HG02678 (cell line): ENCODE results near the gene STRADA.

Source experiments
- ATAC-seq: cut with Tn5 transposase; IDR thresholded peaks from one replicate; pipeline ENCODE4 v1.9.1; 2021; ENCODE audit warnings: mild to moderate bottlenecking, moderate library complexity; ENCODE audit not compliant: unreplicated experiment

Gene STRADA

DNA sequence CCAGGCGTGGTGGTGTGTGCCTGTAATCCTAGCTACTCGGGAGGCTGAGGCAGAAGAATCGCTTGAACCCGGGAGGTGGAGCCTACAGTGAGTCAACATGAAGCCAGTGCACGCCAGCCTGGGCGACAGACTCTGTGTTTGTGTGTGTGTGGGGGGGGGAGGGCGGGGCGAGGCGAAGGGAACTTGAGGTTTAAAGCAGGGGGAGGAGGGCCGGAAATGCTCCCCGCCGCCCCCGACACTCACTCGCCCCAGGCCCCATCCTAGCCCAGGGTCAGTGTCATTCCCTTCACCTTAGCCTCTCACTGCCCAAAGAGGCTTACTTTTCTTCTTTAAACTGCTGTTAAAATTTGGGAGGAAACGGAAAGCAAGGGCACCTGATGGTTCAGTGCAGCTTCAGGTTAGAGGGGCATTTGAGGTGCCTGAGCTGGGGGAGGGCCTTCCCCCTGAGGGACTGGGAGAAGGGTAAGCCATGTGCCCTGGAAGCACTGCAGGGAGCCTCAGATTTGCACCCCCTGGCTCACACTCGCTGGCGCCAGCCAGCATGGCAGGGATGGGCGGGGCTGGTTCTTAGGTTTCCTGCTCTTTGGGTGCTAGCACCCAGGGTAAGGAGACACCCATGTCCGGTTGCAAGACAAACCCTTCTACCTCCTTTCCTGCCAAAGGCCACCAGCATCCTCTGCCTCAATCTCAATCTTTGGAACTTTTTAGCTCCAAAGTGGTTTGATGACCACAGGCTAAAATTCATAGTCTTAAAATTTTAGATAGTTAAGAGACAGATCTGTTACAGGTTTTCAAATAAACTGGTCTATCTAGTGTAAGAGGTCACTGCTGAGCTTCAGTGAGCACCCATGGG lies 39.5 kb downstream of the STRADA start:
- no peak for ATAC-seq

DNA sequence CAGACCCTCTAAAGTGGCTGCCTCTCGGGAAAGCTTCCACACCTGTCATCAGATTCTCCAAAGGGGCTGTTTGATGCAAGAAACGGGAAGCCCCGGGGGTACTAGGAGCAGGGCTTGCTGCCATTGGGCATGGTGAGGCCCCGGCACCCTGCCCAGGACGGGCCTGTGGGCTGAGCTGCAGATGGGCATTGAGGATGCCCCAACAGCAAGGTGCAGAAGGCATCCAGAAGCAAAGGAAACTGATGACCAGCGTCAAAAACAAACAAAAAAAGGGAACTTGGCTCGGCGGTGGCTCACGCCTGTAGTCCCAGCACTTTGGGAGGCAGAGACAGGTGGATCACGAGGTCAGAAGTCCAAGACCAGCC lies 40.2 kb downstream of the STRADA start:
- no peak for ATAC-seq

DNA sequence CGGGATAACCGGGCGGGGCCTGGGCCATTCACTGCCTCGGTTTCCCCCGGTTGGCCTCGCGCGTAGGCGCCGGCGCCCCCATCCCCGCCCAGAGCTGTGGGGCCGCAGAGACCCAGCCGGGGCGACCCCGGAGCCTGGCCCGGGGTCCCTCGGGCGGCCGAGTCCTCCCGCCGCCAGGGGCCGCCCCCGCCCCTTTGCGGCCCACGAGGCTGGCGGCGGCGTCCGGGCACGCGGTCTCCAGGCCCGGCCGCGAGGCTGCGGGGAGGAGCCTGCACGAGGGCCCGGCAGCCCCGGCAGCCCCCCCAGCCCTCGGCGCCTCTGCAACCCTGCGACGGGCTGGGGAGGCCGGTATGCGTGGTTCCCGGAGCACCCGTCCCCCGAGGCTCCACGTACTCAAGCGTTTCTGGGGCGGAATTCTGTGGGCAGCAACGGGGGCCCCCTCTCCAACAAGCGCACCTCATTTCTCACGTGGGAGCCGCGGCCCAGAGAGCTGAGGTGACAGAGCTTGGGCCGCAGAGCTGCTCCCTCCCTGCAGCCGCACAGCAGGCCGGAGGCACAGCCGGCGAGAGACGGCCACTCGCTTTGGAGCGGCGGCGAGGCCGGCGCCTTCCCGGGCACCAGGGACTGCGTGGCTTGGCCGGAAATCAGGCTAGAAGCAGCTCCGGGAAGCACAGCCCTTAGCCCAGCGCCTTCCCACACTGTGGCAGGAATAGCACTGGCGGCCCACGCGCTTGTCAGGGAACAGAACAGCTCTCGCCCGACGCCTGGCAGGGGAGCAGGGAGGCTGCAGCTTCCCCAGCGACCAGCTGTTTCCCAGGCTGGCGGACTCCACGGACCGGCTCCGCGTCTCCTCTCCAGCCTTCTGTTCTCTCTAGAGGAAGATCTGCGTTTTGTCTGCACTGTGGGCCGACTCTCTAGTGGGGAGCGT lies 40.8 kb downstream of the STRADA start:
- peak; percentile 13 for ATAC-seq

DNA sequence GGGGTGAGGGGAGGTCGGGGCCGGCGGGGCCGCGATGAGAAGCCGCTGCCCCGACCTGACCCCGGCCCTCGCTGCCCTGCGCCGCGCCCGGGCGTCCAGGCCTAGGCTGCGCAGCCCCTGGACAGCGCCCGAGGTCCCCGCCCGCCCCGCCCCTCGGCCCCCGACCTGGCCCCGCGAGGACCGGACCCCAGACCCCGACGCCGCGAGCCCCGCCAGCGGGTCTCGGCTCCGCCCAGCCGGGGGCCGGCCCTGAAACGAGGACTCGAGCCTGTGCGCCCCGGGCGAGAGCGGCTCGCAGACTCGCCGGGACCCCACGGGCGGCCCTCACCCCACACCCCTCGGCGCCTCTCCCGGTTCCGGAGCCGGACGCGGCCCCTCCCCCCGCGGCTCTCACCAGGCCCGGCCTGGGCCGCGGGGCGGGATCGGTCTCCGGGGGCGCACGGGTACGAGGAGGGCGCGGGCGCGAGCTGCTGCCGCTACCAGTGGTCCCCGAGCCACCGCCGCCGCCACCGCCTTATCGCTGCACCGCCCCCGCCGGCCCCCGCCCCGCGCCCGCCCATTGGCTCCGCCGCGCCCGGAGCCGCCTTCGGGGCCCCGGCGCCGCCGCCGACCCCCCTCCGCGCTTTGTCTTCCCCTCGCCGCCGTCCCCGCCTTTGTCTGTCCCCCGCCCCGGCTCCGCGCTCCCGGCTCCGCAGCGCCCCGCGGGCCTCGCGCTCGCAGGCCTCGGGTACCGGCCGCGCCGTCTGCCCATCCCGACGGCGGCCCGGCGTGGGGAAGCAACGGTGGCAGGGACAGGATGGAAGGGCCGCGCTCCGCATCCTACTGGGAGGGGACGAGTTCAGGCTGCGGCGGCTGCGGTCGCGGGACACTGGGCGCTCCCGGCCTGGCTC lies 41.7 kb downstream of the STRADA start, which contains the start of gene LIMD2:
TSS of gene LIMD2 (minus strand) at position 488 of the 890 bp plus-strand sequence. CDS start 827 bp downstream, outside the sequence.
- ATAC-seq: peak; percentile 18

DNA sequence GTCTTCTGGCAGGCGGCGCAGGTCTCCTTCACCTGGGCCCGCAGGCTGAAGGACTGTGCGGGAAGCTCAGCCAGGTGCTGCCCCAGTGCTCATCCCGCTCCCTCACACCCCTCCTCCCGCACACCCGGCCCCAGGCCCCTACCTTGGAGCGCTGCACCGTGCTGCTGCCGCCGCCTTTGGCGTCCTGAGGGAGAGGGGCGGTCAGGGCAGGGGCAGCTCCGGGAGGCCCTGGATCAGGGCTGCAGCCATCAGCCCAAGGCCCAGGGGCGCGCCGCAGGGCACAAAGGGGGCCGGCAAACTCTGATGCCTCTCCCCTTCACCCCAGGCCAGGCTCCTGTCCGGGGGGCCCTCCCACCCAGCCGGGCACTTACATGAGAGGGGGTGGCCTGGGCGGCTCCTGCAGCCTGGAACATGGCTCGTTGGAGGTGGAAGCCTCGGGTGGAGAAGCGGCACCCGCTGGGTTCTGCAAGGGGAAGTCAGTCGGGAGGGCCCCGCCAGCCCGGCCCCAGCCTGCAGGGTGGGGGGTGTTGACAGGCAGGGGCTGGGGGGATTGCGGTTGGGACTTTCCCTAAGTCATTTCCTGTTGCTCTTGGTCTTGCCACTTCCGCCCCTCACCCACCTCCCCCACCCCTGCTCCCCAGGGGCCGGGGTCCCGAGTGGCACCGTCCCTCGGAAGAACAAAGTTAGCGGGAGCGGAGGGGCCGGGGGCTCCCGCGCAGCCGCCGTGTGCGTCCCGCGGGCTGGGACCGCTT lies 42.5 kb downstream of the STRADA start:
- ATAC-seq: peak; percentile 33

DNA sequence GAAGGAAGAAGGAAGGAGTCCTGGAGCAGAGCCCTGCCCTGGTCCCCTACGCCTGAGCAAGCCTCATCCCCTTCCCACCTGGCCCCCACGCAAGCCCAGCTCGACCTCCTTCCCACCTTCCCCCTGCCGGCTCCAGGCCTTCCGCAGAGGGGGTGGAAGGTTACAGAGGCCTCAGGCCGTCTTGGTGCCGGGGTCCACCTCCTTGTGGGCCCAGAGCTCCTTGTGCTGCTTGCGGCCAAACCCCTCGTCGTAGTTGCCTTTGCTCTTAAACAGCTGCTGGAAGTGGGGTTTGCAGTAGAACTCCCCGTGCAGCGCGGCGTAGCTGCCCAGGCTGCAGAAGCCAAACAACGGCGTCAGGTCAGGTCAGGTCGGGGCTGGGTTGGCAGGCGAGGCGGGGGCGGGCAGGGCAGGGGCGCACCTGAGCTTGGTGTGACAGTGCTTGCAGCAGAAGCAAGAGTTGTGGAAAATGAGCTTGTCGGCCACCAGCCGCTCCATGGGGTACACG lies 43.2 kb downstream of the STRADA start:
- ATAC-seq: no peak

DNA sequence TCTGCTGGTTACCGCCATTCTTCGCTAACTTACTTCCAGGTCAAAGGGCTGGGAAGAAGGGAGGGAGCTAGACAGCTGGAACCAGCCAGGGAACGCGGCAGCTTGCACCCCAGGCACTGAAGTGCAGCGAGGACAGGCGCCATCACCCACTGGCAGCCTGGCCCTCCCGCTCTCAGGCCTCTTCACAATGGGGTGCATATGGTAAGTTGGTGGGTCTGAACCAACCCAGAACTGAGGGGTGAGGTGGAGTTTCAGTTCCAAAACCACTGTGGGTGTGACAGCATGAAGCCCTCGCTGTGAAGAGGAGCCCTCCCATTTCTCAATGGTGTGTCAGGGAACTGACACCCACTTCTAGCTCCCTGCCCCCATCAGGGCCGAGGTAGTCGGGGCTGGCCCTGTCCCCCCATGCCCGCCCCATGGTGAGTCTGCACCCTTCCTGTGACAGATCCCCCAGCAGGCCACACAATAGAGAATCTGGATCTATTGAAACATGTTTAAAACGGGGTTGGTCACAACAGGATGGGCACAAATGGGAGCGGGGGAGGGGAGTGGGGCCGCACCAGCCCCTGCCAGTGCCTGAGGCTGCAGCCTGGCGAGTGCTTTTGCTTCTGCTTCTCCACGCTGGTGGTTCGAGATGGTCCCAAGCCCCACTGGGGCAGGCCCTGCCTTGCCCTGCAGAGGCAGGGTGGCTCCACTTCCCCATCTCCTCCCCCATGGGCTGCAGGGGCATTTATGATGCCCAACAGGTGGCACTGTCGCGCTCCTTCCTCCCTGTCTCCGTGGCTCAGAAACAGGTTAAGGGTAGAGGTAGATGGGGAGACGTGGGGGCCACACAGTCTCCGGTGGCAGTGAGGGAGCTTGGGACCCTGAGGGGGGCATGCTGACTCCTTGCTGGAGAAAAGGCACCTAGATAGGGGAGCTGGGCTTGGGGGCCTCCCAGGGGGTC lies 44.0 kb downstream of the STRADA start:
- ATAC-seq: no peak

DNA sequence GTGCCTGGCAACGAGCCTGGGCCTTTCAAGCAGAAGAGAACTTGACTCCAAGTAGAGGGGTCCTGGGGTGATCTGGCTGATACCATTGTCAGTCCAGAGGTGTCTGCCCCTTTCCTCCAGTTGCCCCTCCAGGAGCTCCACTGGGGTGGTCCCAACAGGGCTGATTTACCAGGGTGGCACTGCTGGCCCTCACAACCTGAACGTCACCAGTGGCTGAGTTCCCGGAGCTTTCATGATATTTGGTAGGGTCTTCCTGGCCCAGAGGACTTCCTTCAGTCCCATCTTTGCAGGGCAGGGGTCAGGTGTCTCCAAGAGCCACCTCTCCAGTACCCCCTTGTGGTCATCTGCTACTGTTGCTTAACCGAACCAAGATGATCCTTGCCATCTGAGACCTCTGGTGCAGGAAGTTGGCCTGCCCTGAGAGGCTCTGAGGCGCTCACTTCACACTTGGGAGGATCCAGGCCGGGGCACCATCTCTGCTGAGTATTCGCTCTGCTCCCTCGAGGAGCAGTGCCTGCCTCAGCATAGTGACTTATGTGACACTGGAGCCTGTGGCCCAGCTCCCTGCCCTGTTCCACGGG lies 45.1 kb downstream of the STRADA start:
- ATAC-seq: no peak

DNA sequence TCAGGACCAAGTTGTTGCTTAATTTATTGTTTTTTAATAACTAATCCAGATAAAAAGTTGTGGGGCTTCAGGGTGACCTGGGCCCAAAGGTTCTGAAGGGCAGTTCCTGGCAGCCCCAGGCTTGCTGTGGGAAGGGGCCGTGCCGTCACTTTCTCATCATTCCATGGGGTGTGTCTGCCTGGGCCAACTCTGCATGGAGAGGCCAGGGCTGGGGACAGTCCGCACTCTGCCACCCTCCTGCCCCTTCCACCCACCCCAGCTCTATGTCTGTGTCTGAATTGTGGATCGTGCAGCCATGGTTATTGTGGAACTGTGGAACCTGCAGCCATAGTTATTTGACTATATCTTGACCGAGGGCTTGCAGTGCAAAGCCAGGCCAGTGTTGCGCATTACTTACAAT lies 45.7 kb downstream of the STRADA start:
- ATAC-seq: no peak

DNA sequence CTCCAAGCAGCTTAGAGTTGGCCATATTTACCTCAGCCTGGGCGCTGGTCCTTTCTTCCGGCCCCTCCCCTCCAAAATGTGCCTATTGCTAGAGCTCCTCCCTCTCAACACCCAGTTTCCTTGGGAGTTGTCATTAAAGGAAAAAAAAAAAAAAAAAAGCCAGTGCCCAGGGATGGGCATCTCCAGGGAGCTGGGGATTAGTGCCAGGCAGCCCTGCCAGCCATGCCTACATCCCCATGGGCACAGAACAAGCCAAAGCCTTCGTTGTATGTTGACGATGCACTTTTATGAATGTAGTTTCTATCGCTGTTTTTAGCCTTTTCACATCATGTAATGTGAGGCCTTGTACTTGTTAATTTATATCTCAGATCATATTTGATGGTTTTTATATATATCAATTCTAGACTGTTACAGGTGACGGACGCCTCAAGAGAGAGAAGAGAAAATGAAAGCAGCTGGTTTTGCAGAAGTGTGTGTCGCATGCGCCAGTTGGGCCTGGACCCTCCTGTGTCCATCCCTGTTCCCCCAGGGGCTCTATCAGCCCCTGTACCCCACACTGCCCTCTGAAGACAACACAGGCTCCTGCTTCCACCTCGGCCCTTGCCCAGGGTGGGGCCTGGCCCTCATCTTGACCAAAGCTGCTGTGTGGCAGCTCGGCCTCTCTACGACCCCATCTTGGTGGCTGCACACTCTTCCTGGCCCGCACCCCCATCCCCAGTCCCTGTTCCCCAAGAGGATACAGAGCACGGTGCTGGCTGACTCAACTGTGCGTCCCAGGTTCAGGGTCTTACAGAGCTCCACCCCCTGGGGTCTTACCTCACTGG lies 46.4 kb downstream of the STRADA start:
- no peak for ATAC-seq

DNA sequence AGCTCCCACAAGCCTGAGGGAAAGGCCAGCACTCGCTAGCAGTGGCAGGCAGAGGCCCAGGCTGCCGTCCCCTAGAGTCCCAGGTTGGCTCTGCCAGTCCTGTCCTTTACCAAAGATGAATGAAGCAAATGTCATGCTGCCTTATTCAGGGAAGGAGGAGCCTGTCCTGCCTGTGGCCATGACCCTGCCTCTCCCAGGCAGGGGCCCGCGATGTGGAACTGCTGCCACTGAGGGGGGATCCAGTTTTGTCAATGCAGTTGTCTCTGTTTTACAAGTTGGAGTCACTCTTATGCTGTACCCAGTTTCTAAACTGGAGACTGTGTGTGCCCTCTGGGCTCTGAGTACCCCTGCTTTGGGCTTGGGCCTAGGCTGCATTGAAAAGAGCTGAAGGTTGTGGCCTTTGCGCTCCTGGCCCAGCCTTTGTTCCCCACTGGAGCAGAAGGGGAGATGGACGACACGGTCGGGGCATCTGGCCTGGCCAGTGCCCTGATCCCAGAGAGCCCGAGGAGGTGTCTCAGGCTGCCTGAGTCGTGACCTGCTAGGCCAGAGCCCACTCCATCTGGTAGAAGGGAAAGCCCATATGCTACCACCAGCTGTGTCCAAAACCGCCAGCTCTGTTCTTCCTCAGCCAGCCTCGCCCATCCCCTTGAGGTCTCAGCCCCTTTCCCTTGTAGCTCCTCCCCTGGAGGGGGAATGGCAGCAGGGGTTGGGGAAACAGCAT lies 47.2 kb downstream of the STRADA start:
- no peak for ATAC-seq

DNA sequence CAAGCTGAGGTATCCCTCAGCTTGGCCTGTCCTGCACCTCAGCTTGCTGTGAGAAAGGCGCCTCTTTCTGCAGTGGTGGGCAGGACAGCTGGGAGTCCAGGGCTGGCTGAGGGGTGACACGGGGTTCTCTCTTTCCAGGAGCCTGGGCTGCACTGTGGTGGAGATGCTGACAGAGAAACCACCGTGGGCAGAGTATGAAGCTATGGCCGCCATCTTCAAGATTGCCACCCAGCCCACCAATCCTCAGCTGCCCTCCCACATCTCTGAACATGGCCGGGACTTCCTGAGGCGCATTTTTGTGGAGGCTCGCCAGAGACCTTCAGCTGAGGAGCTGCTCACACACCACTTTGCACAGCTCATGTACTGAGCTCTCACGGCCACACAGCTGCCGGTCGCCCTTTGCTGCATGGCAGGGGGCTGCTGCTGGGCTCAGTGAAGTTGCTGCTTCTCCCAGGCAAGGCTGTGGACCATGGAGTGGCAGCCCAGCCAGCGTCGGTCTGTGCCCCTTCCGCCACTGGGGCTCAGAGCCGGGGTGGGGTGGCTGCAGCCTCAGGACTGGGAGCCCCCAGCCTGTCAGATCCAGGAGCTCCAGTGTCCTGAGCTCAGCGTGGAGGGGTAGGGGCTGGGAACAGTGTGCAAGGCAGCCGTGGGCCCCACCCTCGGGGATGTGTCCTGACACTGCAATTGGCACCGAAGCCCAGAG lies 48.0 kb downstream of the STRADA start:
- no peak for ATAC-seq

DNA sequence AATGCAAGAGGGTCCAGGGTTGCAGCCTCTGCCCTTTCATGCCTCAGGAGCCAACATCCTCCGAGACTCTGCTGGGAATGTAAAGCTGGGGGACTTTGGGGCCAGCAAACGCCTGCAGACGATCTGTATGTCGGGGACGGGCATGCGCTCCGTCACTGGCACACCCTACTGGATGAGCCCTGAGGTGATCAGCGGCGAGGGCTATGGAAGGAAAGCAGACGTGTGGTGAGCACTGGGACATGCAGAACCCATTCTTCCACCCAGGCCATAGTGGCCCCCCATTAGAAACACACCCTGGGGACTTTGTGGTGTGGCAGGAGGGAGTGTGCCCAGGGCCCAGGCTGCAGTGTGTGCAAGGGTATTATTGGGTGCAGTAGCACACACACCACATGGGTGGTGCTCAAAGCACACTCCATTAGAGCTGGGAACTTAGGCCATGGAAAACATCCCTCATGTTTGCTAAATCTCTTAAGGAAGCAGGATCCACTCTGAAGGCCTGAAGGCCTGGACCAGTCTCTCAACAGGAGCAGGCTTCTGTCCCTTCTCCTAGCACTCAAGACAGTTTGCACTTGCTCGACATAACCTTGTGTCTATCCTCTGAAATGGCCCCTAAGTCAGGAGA lies 49.3 kb downstream of the STRADA start:
- ATAC-seq: no peak

DNA sequence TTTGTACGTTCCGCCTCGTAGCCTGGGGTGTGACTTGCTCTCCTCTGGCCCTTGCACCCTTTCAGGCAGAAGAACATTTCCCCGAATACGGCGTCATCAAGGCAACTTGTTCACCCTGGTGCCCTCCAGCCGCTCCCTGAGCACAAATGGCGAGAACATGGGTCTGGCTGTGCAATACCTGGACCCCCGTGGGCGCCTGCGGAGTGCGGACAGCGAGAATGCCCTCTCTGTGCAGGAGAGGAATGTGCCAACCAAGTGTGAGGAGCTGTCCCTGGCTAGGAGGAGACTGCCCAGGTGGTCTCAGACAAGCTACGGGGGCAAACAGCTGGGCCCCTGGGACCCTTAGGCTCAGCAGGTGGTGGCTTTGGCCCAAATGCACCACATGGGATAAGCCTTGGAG lies 52.1 kb downstream of the STRADA start:
- no peak for ATAC-seq

DNA sequence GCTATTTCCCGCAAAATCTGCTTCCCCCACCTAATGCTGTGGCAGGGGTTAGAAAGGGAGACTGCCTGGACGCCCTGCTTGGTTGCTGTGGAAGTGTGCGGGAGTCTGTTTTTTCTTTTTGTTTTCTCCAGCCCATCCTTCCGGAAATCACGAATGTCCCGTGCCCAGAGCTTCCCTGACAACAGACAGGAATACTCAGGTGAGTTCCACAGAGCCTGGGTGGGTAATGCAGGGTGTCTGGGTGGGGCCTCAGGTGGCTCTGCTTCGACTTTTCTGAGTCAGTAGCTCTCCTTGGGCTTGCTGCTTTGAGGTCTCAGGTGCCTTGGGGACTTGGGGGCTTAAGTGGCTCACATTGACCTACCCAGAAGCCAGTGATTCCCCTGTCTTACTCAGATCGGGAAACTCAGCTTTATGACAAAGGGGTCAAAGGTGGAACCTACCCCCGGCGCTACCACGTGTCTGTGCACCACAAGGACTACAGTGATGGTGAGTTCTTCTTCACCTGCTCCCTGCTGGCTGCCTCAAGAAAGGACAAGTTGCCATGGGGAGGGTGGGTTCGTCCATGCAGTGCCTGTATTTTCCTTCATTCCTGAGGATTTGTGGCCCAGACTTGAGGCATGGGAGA lies 53.1 kb downstream of the STRADA start:
- no peak for ATAC-seq
